Activated CD4-positive, alpha-beta T cell treated with anti-CD3 and anti-CD28 coated beads for 36 hours (primary cell): ENCODE results near the gene NGDN. TPM values are rescaled to one million over a fixed set of nuclear protein-coding genes. Genes with fewer than 3 reads are reported as not detected.

Source experiments
- ATAC-seq: fragments of 200-7000 bp; cut with Tn5 transposase; one replicate; pipeline ENCODE4 v1.10.0; 2021; ENCODE audit warnings: mild to moderate bottlenecking, moderate library complexity
- CTCF ChIA-PET: fragments of 350-600 bp; sonication (Branson Sonifier 250); formaldehyde crosslinking; loops from one replicate; lab custom pipeline; 2021; ENCODE audit warnings: antibody characterized with exemption; lab: Charles Lee
- POLR2A ChIA-PET: fragments of 350-600 bp; sonication (Branson Sonifier 250); formaldehyde crosslinking; loops from one replicate; lab custom pipeline; 2021; ENCODE audit warnings: antibody characterized with exemption, inconsistent platforms; lab: Charles Lee
- DNase-seq: peaks from one replicate; pipeline ENCODE4 v3.0.0-alpha.2; 2020
- H3K27ac Mint-ChIP-seq: one replicate; pipeline ENCODE4 v1.8.0; 2021; ENCODE audit warnings: mixed read lengths
- H3K27me3 Mint-ChIP-seq: one replicate; pipeline ENCODE4 v1.8.0; 2021; ENCODE audit warnings: mixed read lengths
- H3K36me3 Mint-ChIP-seq: one replicate; pipeline ENCODE4 v1.8.0; 2021; ENCODE audit warnings: low read depth, mixed read lengths
- H3K4me1 Mint-ChIP-seq: one replicate; pipeline ENCODE4 v1.8.0; 2021; ENCODE audit warnings: mixed read lengths
- H3K4me3 Mint-ChIP-seq: one replicate; pipeline ENCODE4 v1.8.0; 2021; ENCODE audit warnings: mild to moderate bottlenecking, moderate library complexity, mixed read lengths
- H3K9me3 Mint-ChIP-seq: one replicate; pipeline ENCODE4 v1.8.0; 2021; ENCODE audit warnings: low read depth, mixed read lengths
- intact Hi-C, 2 experiments: fragments of 100-400 bp; cut with DNase I in 1 of 2; cut with micrococcal nuclease in 1 of 2; formaldehyde crosslinking; loops; one replicate each; pipeline versions ENCODE4 v1.14.2 to v1.15.1; 2022 to 2024; cut with DNase I, micrococcal nuclease
- total RNA-seq, 2 experiments: library from RNA; stranded (reverse); gene quantifications; one replicate each; pipeline ENCODE4 v1.2.3, GENCODE V29; 2021

Gene NGDN
- total RNA-seq, 2 experiments from 2014 or later, result 53.0 to 57.8 TPM

GRCh38 chr14:23524954-23525353, 55.5 kb downstream of the NGDN start:
- Mint-ChIP-seq H3K4me3 (no peak overlapping the region), H3K27ac (no peak overlapping the region), H3K36me3 (no peaks in the 10 kb centered on the region), H3K4me1 (no peaks in the 10 kb centered on the region), H3K9me3 (no peaks in the 10 kb centered on the region), H3K27me3 (no peaks in the 10 kb centered on the region)
- intact Hi-C loops, result no loop called here
- ATAC-seq (no peak), DNase-seq (no peak)
- ChIA-PET CTCF (interaction anchor here (1.1 kb wide), 1 partner anchor 14 kb away, joined by 3 read pairs; no protein-coding TSS in a partner anchor), POLR2A (no interaction called here)

- Mint-ChIP-seq H3K4me1 (no peaks in the 10 kb centered on the region), H3K36me3 (no peaks in the 10 kb centered on the region), H3K4me3 (no peak overlapping the region), H3K9me3 (no peaks in the 10 kb centered on the region), H3K27ac (no peak overlapping the region), H3K27me3 (no peaks in the 10 kb centered on the region)
- intact Hi-C loops, result no loop called here
- DNase-seq, result no peak
- CTCF ChIA-PET, result interaction anchor here (1.0 to 1.1 kb wide), 2 partner anchors 14 to 16 kb away, joined by 3 to 4 read pairs; no protein-coding TSS in a partner anchor
- ATAC-seq, result no peak
- POLR2A ChIA-PET, result no interaction called here
Observed at GRCh38 chr14:23525611-23526010, 56.1 kb downstream of the NGDN start.

Other genes starting within 250 kb of the NGDN start
- gene RNF212B, start 231.8 kb upstream of the NGDN start, total RNA-seq, result not detected
- 10 to 100 TPM; 13.7 to 17.5 TPM for gene HOMEZ, start 183.6 kb upstream of the NGDN start, total RNA-seq
- gene PPP1R3E, start 166.8 kb upstream of the NGDN start, total RNA-seq, result 10 to 100 TPM; 30.9 to 44.6 TPM
- 1 to 10 TPM in 1 of 2 experiments, under 1 TPM in 1; 0.73 to 1.2 TPM for gene BCL2L2, start 162.9 kb upstream of the NGDN start, total RNA-seq
- 100 to 1,000 TPM; 237 to 338 TPM for gene PABPN1, start 148.2 kb upstream of the NGDN start, total RNA-seq
- 1 to 10 TPM; 4.7 to 5.3 TPM for gene SLC22A17, start 116.8 kb upstream of the NGDN start, total RNA-seq
- not detected for gene EFS, start 104.5 kb upstream of the NGDN start, total RNA-seq
- gene IL25, start 96.9 kb upstream of the NGDN start, total RNA-seq, result not detected
- not detected for gene CMTM5, start 92.7 kb upstream of the NGDN start, total RNA-seq
- gene MYH6, start 61.4 kb upstream of the NGDN start, total RNA-seq, result under 1 TPM; 0.14 to 0.16 TPM
- under 1 TPM; 0.05 to 0.07 TPM for gene MYH7, start 34.0 kb upstream of the NGDN start, total RNA-seq
- 1 to 10 TPM; 1.0 to 1.3 TPM for gene ZFHX2, start 82.1 kb downstream of the NGDN start, total RNA-seq
- 1 to 10 TPM; 8.3 to 8.5 TPM for gene THTPA, start 86.6 kb downstream of the NGDN start, total RNA-seq
- 100 to 1,000 TPM; 162 to 166 TPM for gene AP1G2, start 98.1 kb downstream of the NGDN start, total RNA-seq
- gene JPH4, start 109.1 kb downstream of the NGDN start, total RNA-seq, result not detected
- 1 to 10 TPM; 3.1 to 3.7 TPM for gene DHRS2, start 166.7 kb downstream of the NGDN start, total RNA-seq